Measurements from ENCODE around the gene CFAP97D1.

CFAP97D1 gene

GRCh38 chr17:43784628-43785101 is 4.4 kb downstream of the CFAP97D1 start (continued):
- TF ChIP-seq ZNF518A (tag by site-specific recombination; conservative IDR thresholded peaks at IDR 0.05; ENCODE audit: low read depth) (no peak), ZBTB21 (tag by site-specific recombination; IDR thresholded peaks at IDR 0.05) (0 out of 2 replicates have a peak, but pooled peaks have one; percentile 12), ZNF335 (tag by site-specific recombination; conservative IDR thresholded peaks at IDR 0.05) (peak; percentile 31; the same call in 1 of the 2 replicates), ZNF561 (tag by site-specific recombination; IDR thresholded peaks at IDR 0.05; ENCODE audit: borderline replicate concordance) (no peak), ZNF670 (tag by site-specific recombination; IDR thresholded peaks at IDR 0.05; ENCODE audit: low read depth) (no peak), ZBTB20 (tag by site-specific recombination; IDR thresholded peaks at IDR 0.05) (no peak), SCRT2 (tag by site-specific recombination; IDR thresholded peaks at IDR 0.05) (peak; percentile 60; the same call in 1 of the 2 replicates), MEIS1 (CRISPR knock-in tag; IDR thresholded peaks at IDR 0.05; ENCODE audit: borderline replicate concordance) (no peak), ZNF274 (IDR thresholded peaks at IDR 0.05; ENCODE audit: low read length) (no peak), ZNF274 (tag by site-specific recombination; IDR thresholded peaks at IDR 0.05; ENCODE audit: borderline replicate concordance) (no peak), REST (tag by site-specific recombination; IDR thresholded peaks at IDR 0.05) (no peak), ZNF600 (tag by site-specific recombination; IDR thresholded peaks at IDR 0.05) (no peak), ZNF777 (tag by site-specific recombination; IDR thresholded peaks at IDR 0.05; ENCODE audit: borderline replicate concordance) (no peak), ZNF19 (tag by site-specific recombination; IDR thresholded peaks at IDR 0.05; ENCODE audit: low read depth) (no peak), TSHZ1 (tag by site-specific recombination; IDR thresholded peaks at IDR 0.05; ENCODE audit: borderline replicate concordance) (no peak), EGR2 (tag by site-specific recombination; IDR thresholded peaks at IDR 0.05; ENCODE audit: low read depth) (no peak), ZNF10 (tag by site-specific recombination; IDR thresholded peaks at IDR 0.05) (no peak), ZNF549 (tag by site-specific recombination; IDR thresholded peaks at IDR 0.05) (no peak), ZNF596 (tag by site-specific recombination; IDR thresholded peaks at IDR 0.05) (peak; percentile 91), IKZF3 (tag by site-specific recombination; IDR thresholded peaks at IDR 0.05) (no peak), ZNF785 (tag by site-specific recombination; IDR thresholded peaks at IDR 0.05) (no peak), GLIS1 (tag by site-specific recombination; IDR thresholded peaks at IDR 0.05) (no peak), ZNF133 (tag by site-specific recombination; IDR thresholded peaks at IDR 0.05) (no peak), ZNF837 (tag by site-specific recombination; IDR thresholded peaks at IDR 0.05) (no peak), BCL6B (tag by site-specific recombination; IDR thresholded peaks at IDR 0.05) (no peak), ZFP3 (tag by site-specific recombination; IDR thresholded peaks at IDR 0.05; ENCODE audit: low read depth) (no peak), OVOL3 (tag by site-specific recombination; IDR thresholded peaks at IDR 0.05) (no peak), ZNF184 (tag by site-specific recombination; IDR thresholded peaks at IDR 0.05) (no peak)

Measured in HEK293 (cell line).